IPS-18a (cell line): ENCODE measurements around the gene SOHLH2.

ENCODE experiments used
- H3K27ac ChIP-seq: one replicate; pipeline ENCODE4 v1.5.1; 2013; ENCODE audit warnings: low read length
- H3K27me3 ChIP-seq: one replicate; pipeline ENCODE4 v1.6.1; 2013; ENCODE audit warnings: mild to moderate bottlenecking, low read length; ENCODE audit not compliant: control insufficient read depth, insufficient read depth
- H3K36me3 ChIP-seq: one replicate; pipeline ENCODE4 v1.6.1; 2013; ENCODE audit warnings: low read depth, low read length; ENCODE audit not compliant: control insufficient read depth
- H3K4me1 ChIP-seq: one replicate; pipeline ENCODE4 v1.6.1; 2013; ENCODE audit warnings: low read depth, low read length; ENCODE audit not compliant: control insufficient read depth
- H3K4me3 ChIP-seq: one replicate; pipeline ENCODE4 v1.5.1; 2013; ENCODE audit warnings: low read length
- H3K9ac ChIP-seq: one replicate; pipeline ENCODE4 v1.6.1; 2013; ENCODE audit warnings: mild to moderate bottlenecking, low read length, moderate library complexity
- H3K9me3 ChIP-seq: one replicate; pipeline ENCODE4 v1.6.1; 2013; ENCODE audit warnings: low read depth, low read length; ENCODE audit not compliant: control insufficient read depth

Gene SOHLH2

GRCh38 chr13:36214163-36214921, at the start of gene SOHLH2:
Gene SOHLH2, minus strand, starts transcription at chr13:36214556. Its CDS starts 30 bp downstream, at chr13:36214526.
- Histone ChIP-seq H3K27ac (no peak within 1 kb of the TSS), H3K9me3 (no peaks in the 10 kb centered on the region), H3K27me3 (no peaks in the 10 kb centered on the region), H3K4me3 (no peak within 1 kb of the TSS), H3K36me3 (no peaks in the 10 kb centered on the region), H3K4me1 (peaks cover 19% of the 10 kb centered on the region), H3K9ac (no peak within 1 kb of the TSS)

- no peak overlapping the region for H3K9ac ChIP-seq
- H3K9me3 ChIP-seq, result no peaks in the 10 kb centered on the region
- peaks cover 5% of the 10 kb centered on the region for H3K4me1 ChIP-seq
- no peak overlapping the region for H3K27ac ChIP-seq
- no peaks in the 10 kb centered on the region for H3K27me3 ChIP-seq
- no peak overlapping the region for H3K4me3 ChIP-seq
- no peaks in the 10 kb centered on the region for H3K36me3 ChIP-seq
Observed at GRCh38 chr13:36261976-36262375, 47.6 kb upstream of the SOHLH2 start.

- no peaks in the 10 kb centered on the region for H3K27me3 ChIP-seq
- no peaks in the 10 kb centered on the region for H3K9me3 ChIP-seq
- H3K36me3 ChIP-seq, result no peaks in the 10 kb centered on the region
- H3K9ac ChIP-seq, result no peak overlapping the region
- peaks cover 5% of the 10 kb centered on the region for H3K4me1 ChIP-seq
- H3K4me3 ChIP-seq, result no peak overlapping the region
- no peak overlapping the region for H3K27ac ChIP-seq
Observed at GRCh38 chr13:36261011-36261410, 46.7 kb upstream of the SOHLH2 start.

- Histone ChIP-seq H3K9me3 (no peaks in the 10 kb centered on the region), H3K4me3 (no peak overlapping the region), H3K9ac (no peak overlapping the region), H3K4me1 (peaks cover 5% of the 10 kb centered on the region), H3K27me3 (no peaks in the 10 kb centered on the region), H3K27ac (no peak overlapping the region), H3K36me3 (no peaks in the 10 kb centered on the region)
Observed at GRCh38 chr13:36259361-36260137, 45.2 kb upstream of the SOHLH2 start.

- Histone ChIP-seq H3K4me3 (no peak overlapping the region), H3K36me3 (no peaks in the 10 kb centered on the region), H3K9ac (no peak overlapping the region), H3K4me1 (peaks cover 5% of the 10 kb centered on the region), H3K9me3 (no peaks in the 10 kb centered on the region), H3K27me3 (no peaks in the 10 kb centered on the region), H3K27ac (no peak overlapping the region)
Observed at GRCh38 chr13:36258831-36259230, 44.5 kb upstream of the SOHLH2 start.

GRCh38 chr13:36251526-36251925, 37.2 kb upstream of the SOHLH2 start:
- Histone ChIP-seq H3K27me3 (no peaks in the 10 kb centered on the region), H3K9me3 (no peaks in the 10 kb centered on the region), H3K4me1 (no peaks in the 10 kb centered on the region), H3K9ac (no peak overlapping the region), H3K36me3 (peaks cover 11% of the 10 kb centered on the region), H3K27ac (no peak overlapping the region), H3K4me3 (no peak overlapping the region)

- H3K27me3 ChIP-seq, result no peaks in the 10 kb centered on the region
- no peak overlapping the region for H3K9ac ChIP-seq
- no peak overlapping the region for H3K27ac ChIP-seq
- no peak overlapping the region for H3K4me3 ChIP-seq
- no peaks in the 10 kb centered on the region for H3K4me1 ChIP-seq
- no peaks in the 10 kb centered on the region for H3K9me3 ChIP-seq
- peaks cover 14% of the 10 kb centered on the region for H3K36me3 ChIP-seq
Observed at GRCh38 chr13:36251017-36251416, 36.7 kb upstream of the SOHLH2 start.

- peaks cover 25% of the 10 kb centered on the region for H3K36me3 ChIP-seq
- H3K4me1 ChIP-seq, result no peaks in the 10 kb centered on the region
- no peaks in the 10 kb centered on the region for H3K27me3 ChIP-seq
- no peak overlapping the region for H3K4me3 ChIP-seq
- no peak overlapping the region for H3K27ac ChIP-seq
- no peaks in the 10 kb centered on the region for H3K9me3 ChIP-seq
- no peak overlapping the region for H3K9ac ChIP-seq
Observed at GRCh38 chr13:36248700-36249099, 34.3 kb upstream of the SOHLH2 start.

- H3K9ac ChIP-seq, result no peak overlapping the region
- H3K27ac ChIP-seq, result no peak overlapping the region
- H3K36me3 ChIP-seq, result peaks cover 35% of the 10 kb centered on the region
- no peaks in the 10 kb centered on the region for H3K9me3 ChIP-seq
- no peaks in the 10 kb centered on the region for H3K27me3 ChIP-seq
- no peaks in the 10 kb centered on the region for H3K4me1 ChIP-seq
- H3K4me3 ChIP-seq, result no peak overlapping the region
Observed at GRCh38 chr13:36244990-36245389, 30.6 kb upstream of the SOHLH2 start.

GRCh38 chr13:36244073-36244472, 29.7 kb upstream of the SOHLH2 start:
- no peak overlapping the region for H3K4me3 ChIP-seq
- no peaks in the 10 kb centered on the region for H3K27me3 ChIP-seq
- H3K9ac ChIP-seq, result no peak overlapping the region
- no peak overlapping the region for H3K27ac ChIP-seq
- peaks cover 35% of the 10 kb centered on the region for H3K36me3 ChIP-seq
- no peaks in the 10 kb centered on the region for H3K9me3 ChIP-seq
- no peaks in the 10 kb centered on the region for H3K4me1 ChIP-seq

- Histone ChIP-seq H3K9ac (no peak overlapping the region), H3K27ac (no peak overlapping the region), H3K27me3 (no peaks in the 10 kb centered on the region), H3K36me3 (peaks cover 35% of the 10 kb centered on the region), H3K4me3 (no peak overlapping the region), H3K9me3 (no peaks in the 10 kb centered on the region), H3K4me1 (no peaks in the 10 kb centered on the region)
Observed at GRCh38 chr13:36242761-36243160, 28.4 kb upstream of the SOHLH2 start.

GRCh38 chr13:36231236-36231635, 16.9 kb upstream of the SOHLH2 start:
- Histone ChIP-seq H3K4me1 (no peaks in the 10 kb centered on the region), H3K4me3 (no peak overlapping the region), H3K36me3 (peaks cover under 1% of the 10 kb centered on the region), H3K9ac (no peak overlapping the region), H3K9me3 (no peaks in the 10 kb centered on the region), H3K27ac (no peak overlapping the region), H3K27me3 (no peaks in the 10 kb centered on the region)
